Motor neuron (in vitro differentiated cells): ENCODE measurements around the gene GPBP1. TPM values are rescaled to one million over a fixed set of nuclear protein-coding genes. Genes with fewer than 3 reads are reported as not detected.
A peak's percentile ranks its signal among the peaks of the same experiment; 100 is the strongest.
"Not testable (repeated sequence)": the region's sequence is repeated elsewhere in the genome, so short reads cannot be mapped to it uniquely, and the experiment has no call there.

ENCODE experiments used
- ATAC-seq, 8 experiments: fragments of 200-7000 bp; cut with Tn5 transposase; replicated peaks in 6 of 8; 2 replicates each; pipeline ENCODE4 v1.8.0; 2021; ENCODE audit warnings: mild to moderate bottlenecking in 8 of 8, moderate library complexity in 8 of 8
- H3K27ac ChIP-seq, 2 donors: fragments of 250-450 bp; sonication (Bioruptor Pico); 2 replicates each; pipeline ENCODE4 v1.9.0; 2021; ENCODE audit warnings: antibody characterized with exemption in 2 of 2, mild to moderate bottlenecking in 2 of 2, moderate library complexity in 1 of 2
- H3K4me1 ChIP-seq, 2 donors: fragments of 250-450 bp; sonication (Bioruptor Pico); replicated peaks in 1 of 2; 2 replicates each; pipeline ENCODE4 v1.6.1; 2021; ENCODE audit warnings: antibody characterized with exemption in 2 of 2, mild to moderate bottlenecking in 2 of 2, moderate library complexity in 1 of 2
- H3K4me3 ChIP-seq, 5 donors: fragments of 250-450 bp; sonication (Bioruptor Pico); 2 replicates each; pipeline ENCODE4 v1.9.0; 2021; ENCODE audit warnings: antibody characterized with exemption in 5 of 5, mild to moderate bottlenecking in 5 of 5, moderate library complexity in 4 of 5
- WGBS, 10 experiments: fragments of 450-650 bp; shearing (Covaris generic); methylation state at CpG; one replicate each; pipeline ENCODE4 v1.0.0; 2022; 5-methylcytosine and 5-hydroxymethylcytosine counted together
- in situ Hi-C, 9 experiments: fragments of 400-800 bp; cut with MboI; loops; one replicate each; pipeline ENCODE4 v1.15.0; 2021; ENCODE audit warnings: low sequenced_read_pairs in 9 of 9, low pct_unique_long_range_greater_than_20kb in 2 of 9; ENCODE audit not compliant: unreplicated experiment in 9 of 9
- total RNA-seq, 8 experiments: library from RNA; unstranded; fragments of 300-600 nt; gene quantifications; 2 replicates each; pipeline versions ENCODE4 v1.2.3 to v1.2.4, GENCODE V29; 2022

The GPBP1 gene, protein sequence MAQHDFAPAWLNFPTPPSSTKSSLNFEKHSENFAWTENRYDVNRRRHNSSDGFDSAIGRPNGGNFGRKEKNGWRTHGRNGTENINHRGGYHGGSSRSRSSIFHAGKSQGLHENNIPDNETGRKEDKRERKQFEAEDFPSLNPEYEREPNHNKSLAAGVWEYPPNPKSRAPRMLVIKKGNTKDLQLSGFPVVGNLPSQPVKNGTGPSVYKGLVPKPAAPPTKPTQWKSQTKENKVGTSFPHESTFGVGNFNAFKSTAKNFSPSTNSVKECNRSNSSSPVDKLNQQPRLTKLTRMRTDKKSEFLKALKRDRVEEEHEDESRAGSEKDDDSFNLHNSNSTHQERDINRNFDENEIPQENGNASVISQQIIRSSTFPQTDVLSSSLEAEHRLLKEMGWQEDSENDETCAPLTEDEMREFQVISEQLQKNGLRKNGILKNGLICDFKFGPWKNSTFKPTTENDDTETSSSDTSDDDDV
- total RNA-seq = 100 to 1,000 TPM in 2 of 8 experiments, 10 to 100 TPM in 6; 51.5 to 102 (median 90.8) TPM

DNA sequence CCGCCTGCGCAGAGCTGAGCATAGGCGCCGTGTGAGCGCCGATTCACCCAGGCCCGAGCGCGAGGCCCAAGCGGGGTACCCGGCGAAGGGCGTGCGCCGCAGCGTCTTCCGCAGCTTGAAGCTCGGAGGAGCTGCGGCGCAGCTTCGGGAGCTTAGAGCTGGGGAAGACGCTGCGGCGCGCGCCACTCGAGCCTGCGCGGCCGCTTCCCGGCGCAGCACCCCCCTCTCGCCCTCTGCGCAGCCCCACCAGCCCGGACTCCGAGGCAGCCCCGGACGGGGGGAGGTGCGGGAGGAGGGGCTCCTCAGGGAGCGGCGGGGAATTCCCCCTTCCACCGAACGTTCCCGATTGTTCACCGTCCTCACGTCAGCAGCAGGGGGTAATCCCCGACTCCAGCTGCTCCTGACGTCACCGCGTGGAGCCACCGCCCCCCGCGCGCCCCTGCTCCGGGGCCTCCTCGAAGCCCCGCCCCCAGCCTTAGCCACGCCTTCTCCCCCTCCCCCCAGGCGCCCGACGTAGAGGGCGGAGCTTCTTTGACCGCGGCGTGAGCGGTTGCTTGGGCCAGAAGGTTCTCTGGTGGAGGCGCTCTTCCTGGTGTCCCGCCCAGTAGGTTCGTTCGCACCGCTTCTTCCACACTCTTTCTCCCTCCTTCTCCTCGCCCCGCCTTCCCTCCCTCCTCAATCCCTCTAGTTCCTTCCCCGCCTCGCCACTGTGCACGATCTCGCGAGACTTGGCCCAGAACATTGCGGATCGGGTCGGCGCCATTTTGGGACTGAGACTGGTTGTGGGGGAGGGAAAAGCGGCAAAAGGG is at the start of gene GPBP1:
Gene GPBP1 (plus strand): TSS at position 741 of the 809 bp plus-strand sequence. CDS start 40,072 bp downstream, outside the sequence.
- in situ Hi-C loops = loop anchor here in 1 of 9 experiments (25.0 kb wide), 1 partner anchor 211 kb away; the partner anchor contains the start of gene MIER3
- H3K27ac ChIP-seq = peak within 1 kb of the TSS; percentile 96 to 98
- WGBS, 10 experiments = 0% methylated on average over 2 to 6 of the region's 83 CpGs; no CpG with 5 or more reads in 8 of the 10 experiments
- H3K4me1 ChIP-seq = peaks cover 0 to 6% of the 10 kb centered on the region in 2 donors
- peak within 1 kb of the TSS; percentile 89 to 98 (median 96) for H3K4me3 ChIP-seq
- ATAC-seq = peak; percentile 80 to 90 (median 86)

DNA sequence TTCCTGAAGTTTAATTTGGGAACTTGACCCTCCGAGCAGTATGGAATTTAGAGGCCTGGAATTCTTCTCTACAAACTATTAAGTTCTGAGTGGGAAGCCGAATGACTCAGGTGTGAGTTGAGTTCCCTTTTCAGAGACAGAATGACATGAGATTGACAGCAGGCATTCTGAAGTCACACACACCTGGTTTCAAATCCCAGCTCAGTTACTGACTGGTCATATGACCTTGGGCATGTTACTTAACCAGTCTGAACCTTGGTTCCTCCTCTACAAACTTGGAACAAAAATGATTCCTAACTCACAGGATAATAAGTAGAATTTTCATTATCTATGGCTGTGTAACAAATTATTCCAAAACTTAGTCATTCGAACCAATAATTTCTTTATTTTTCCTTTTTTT is 45.5 kb upstream of the GPBP1 start:
- WGBS, 10 experiments = 72 to 100% (median 95%) methylated on average over 1 to 3 of the region's 3 CpGs; no CpG with 5 or more reads in 1 of the 10 experiments
- Histone ChIP-seq H3K27ac (no peak overlapping the region), H3K4me3 (no peak overlapping the region), H3K4me1 (no peaks in the 10 kb centered on the region)
- no peak for ATAC-seq
- in situ Hi-C loops = loop anchor here in 1 of 9 experiments (25.0 kb wide), 1 partner anchor 216 kb away; the partner anchor contains the start of gene SETD9

GRCh38 chr5:57133574-57133973 is 40.3 kb upstream of the GPBP1 start:
- H3K4me3 ChIP-seq = no peak overlapping the region
- no peak overlapping the region for H3K27ac ChIP-seq
- ATAC-seq = no peak
- in situ Hi-C loops = loop anchor here in 1 of 9 experiments (25.0 kb wide), 1 partner anchor 221 kb away; the partner anchor contains the start of gene SETD9
- H3K4me1 ChIP-seq = no peaks in the 10 kb centered on the region
- WGBS, 10 experiments = 9 to 100% (median 92%) methylated on average over 1 to 2 of the region's 2 CpGs; no CpG with 5 or more reads in 1 of the 10 experiments

GRCh38 chr5:57137401-57137800 is 36.5 kb upstream of the GPBP1 start:
- in situ Hi-C loops = loop anchor here in 1 of 9 experiments (25.0 kb wide), 1 partner anchor 225 kb away; the partner anchor contains the start of gene SETD9
- no peak for ATAC-seq
- H3K4me1 ChIP-seq = no peaks in the 10 kb centered on the region
- WGBS, 10 experiments = 30 to 92% (median 61%) methylated on average over 1 to 2 of the region's 2 CpGs
- no peak overlapping the region for H3K4me3 ChIP-seq
- no peak overlapping the region for H3K27ac ChIP-seq

DNA sequence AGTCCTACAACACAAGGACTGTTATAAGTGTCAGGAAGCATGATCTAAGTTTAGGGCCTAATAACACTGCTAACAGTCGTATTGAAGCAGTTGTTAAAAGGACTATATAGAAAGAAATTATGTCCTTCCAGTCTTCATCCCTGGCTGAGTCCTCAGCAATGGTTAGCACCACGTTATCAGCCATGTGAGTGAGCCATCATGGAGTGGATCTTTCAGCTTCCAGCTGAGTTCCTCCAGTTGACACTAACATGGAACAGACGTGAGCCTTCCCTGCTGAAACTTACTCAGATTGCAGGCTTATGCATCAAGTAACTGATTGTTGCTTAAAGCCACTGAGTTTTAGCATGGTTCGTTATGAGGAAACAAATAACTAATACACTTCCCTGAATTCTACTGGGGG is 21.5 kb upstream of the GPBP1 start:
- in situ Hi-C loops = loop anchor here in 1 of 9 experiments (25.0 kb wide), 1 partner anchor 190 kb away; the partner anchor contains the start of gene MIER3

GRCh38 chr5:57155033-57155432 is 18.8 kb upstream of the GPBP1 start:
- Histone ChIP-seq H3K4me3 (no peak overlapping the region), H3K4me1 (no peaks in the 10 kb centered on the region), H3K27ac (no peak overlapping the region)
- whole genome bisulfite sequencing, 10 experiments = 0 to 100% (median 50%) methylated on average over 1 to 2 of the region's 2 CpGs
- no peak for ATAC-seq
- in situ Hi-C loops = loop anchor here in 1 of 9 experiments (25.0 kb wide), 1 partner anchor 193 kb away; the partner anchor contains the start of gene MIER3

More for the DNA sequence above, 21.5 kb upstream of the GPBP1 start:
- ATAC-seq = no peak
- no peaks in the 10 kb centered on the region for H3K4me1 ChIP-seq
- H3K4me3 ChIP-seq = no peak overlapping the region
- H3K27ac ChIP-seq = no peak overlapping the region
- 0 to 95% (median 64%) methylated on average over 1 to 4 of the region's 4 CpGs for WGBS, 10 experiments

DNA sequence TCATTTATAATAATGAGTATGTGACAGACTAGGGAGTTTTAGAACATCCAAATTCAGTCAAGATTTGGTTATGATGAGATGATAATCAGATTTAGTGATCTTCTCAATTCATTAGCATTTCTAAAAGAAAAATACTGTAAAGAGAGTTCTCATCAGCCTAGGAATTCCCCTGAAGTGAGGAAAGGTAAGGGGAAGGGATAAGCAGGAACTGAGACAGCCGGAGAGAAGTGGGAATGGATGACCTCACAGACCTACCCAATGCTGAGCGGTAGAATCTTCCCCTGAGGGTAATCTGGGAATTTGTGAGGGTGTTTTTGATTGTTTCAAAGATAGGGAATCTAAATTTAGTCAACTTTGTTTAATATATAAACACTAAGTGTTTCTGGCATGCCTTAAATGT is 16.7 kb upstream of the GPBP1 start:
- 60 to 100% (median 92%) methylated on average over 1 to 2 of the region's 2 CpGs; no CpG with 5 or more reads in 3 of the 10 experiments for WGBS, 10 experiments
- Histone ChIP-seq H3K27ac (no peak overlapping the region), H3K4me3 (no peak overlapping the region), H3K4me1 (no peaks in the 10 kb centered on the region)
- ATAC-seq = peak in 1 of 8 experiments; percentile 32
- in situ Hi-C loops = loop anchor here in 1 of 9 experiments (25.0 kb wide), 1 partner anchor 195 kb away; the partner anchor contains the start of gene MIER3

GRCh38 chr5:57157666-57158065 is 16.2 kb upstream of the GPBP1 start:
- H3K4me3 ChIP-seq = no peak overlapping the region
- ATAC-seq = no peak
- no peaks in the 10 kb centered on the region for H3K4me1 ChIP-seq
- H3K27ac ChIP-seq = no peak overlapping the region
- in situ Hi-C loops = loop anchor here in 1 of 9 experiments (25.0 kb wide), 1 partner anchor 195 kb away; the partner anchor contains the start of gene MIER3
- 0 to 100% (median 80%) methylated on average over 1 to 7 of the region's 7 CpGs for WGBS, 10 experiments

GRCh38 chr5:57163553-57164006 is 10.3 kb upstream of the GPBP1 start:
- WGBS, 10 experiments = 40 to 100% (median 80%) methylated on average over 1 to 2 of the region's 3 CpGs; no CpG with 5 or more reads in 3 of the 10 experiments
- no peak for ATAC-seq
- in situ Hi-C loops = loop anchor here in 1 of 9 experiments (25.0 kb wide), 1 partner anchor 201 kb away; the partner anchor contains the start of gene MIER3
- Histone ChIP-seq H3K4me3 (no peak overlapping the region), H3K4me1 (no peaks in the 10 kb centered on the region), H3K27ac (no peak overlapping the region)

- no peak overlapping the region for H3K4me3 ChIP-seq
- no peak overlapping the region for H3K27ac ChIP-seq
- in situ Hi-C loops = loop anchor here in 1 of 9 experiments (25.0 kb wide), 1 partner anchor 202 kb away; the partner anchor contains the start of gene MIER3
- H3K4me1 ChIP-seq = no peaks in the 10 kb centered on the region
- ATAC-seq = peak in 1 of 8 experiments; percentile 48
- WGBS, 10 experiments = 0 to 92% (median 65%) methylated on average over 1 to 7 of the region's 8 CpGs; no CpG with 5 or more reads in 3 of the 10 experiments
Observed at GRCh38 chr5:57164124-57164523, 9.7 kb upstream of the GPBP1 start.

DNA sequence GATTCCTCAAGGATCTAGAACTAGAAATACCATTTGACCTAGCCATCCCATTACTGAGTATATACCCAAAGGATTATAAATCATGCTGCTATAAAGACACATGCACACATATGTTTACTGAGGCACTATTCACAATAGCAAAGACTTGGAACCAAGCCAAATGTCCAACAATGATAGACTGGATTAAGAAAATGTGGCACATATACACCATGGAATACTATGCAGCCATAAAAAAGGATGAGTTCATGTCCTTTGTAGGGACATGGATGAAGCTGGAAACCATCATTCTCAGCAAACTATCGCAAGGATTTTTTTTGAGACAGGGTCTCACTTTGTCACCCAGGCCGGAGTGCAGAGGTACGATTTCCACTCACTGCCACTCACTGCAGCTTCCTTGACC is 8.7 kb upstream of the GPBP1 start:
- 100% methylated on average over 1 of the region's 3 CpGs; no CpG with 5 or more reads in 7 of the 10 experiments for WGBS, 10 experiments
- not testable (repeated sequence) for H3K4me1 ChIP-seq, ATAC-seq, H3K27ac ChIP-seq, H3K4me3 ChIP-seq
- in situ Hi-C loops = loop anchor here in 1 of 9 experiments (25.0 kb wide), 1 partner anchor 203 kb away; the partner anchor contains the start of gene MIER3

- in situ Hi-C loops = loop anchor here in 1 of 9 experiments (25.0 kb wide), 1 partner anchor 204 kb away; the partner anchor contains the start of gene MIER3
- no peaks in the 10 kb centered on the region for H3K4me1 ChIP-seq
- no peak for ATAC-seq
- H3K27ac ChIP-seq = no peak overlapping the region
- WGBS, 10 experiments = 14 to 96% (median 52%) methylated on average over 1 to 2 of the region's 2 CpGs; no CpG with 5 or more reads in 1 of the 10 experiments
- no peak overlapping the region for H3K4me3 ChIP-seq
Observed at GRCh38 chr5:57166276-57166675, 7.6 kb upstream of the GPBP1 start.
